Activated T-helper 1 cell treated with anti-CD3 and anti-CD28 coated beads, Interleukin-12 subunit alpha, Interleukin-12 subunit beta, Interleukin-2, Interleukin-4 antibody, amounts not matched to agents 30 ng/mL and 10 ng/mL and 1 ng/mL, durations not matched to agents 14 hours and 24 hours and 36 hours (primary cell): Measurements from ENCODE around the gene RGS4. TPM values are rescaled to one million over a fixed set of nuclear protein-coding genes. Genes with fewer than 3 reads are reported as not detected.

Experiments
- DNase-seq: peaks from one replicate; pipeline ENCODE4 v3.0.0; 2021; ENCODE audit warnings: low spot score
- H3K27ac Mint-ChIP-seq: one replicate; pipeline ENCODE4 v1.8.0; 2021; ENCODE audit warnings: mild to moderate bottlenecking, mixed read lengths
- H3K27me3 Mint-ChIP-seq: one replicate; pipeline ENCODE4 v1.8.0; 2022; ENCODE audit warnings: mild to moderate bottlenecking, moderate library complexity, mixed read lengths; ENCODE audit not compliant: insufficient read depth
- H3K36me3 Mint-ChIP-seq: one replicate; pipeline ENCODE4 v1.8.0; 2021; ENCODE audit warnings: low read depth, mixed read lengths
- H3K4me1 Mint-ChIP-seq: one replicate; pipeline ENCODE4 v1.8.0; 2021; ENCODE audit warnings: low read depth, mixed read lengths
- H3K4me3 Mint-ChIP-seq: one replicate; pipeline ENCODE4 v1.8.0; 2021; ENCODE audit warnings: mild to moderate bottlenecking, moderate library complexity, mixed read lengths
- H3K9me3 Mint-ChIP-seq: one replicate; pipeline ENCODE4 v1.8.0; 2021; ENCODE audit warnings: mixed read lengths
- intact Hi-C: fragments of 100-400 bp; cut with micrococcal nuclease; formaldehyde crosslinking; loops from one replicate; pipeline ENCODE4 v1.15.1; 2024
- total RNA-seq: library from RNA; stranded (reverse); gene quantifications from 2 replicates; pipeline ENCODE4 v1.2.3, GENCODE V29; 2022

RGS4 gene
- total RNA-seq, 1 donor from 2014 or later: not detected

DNA sequence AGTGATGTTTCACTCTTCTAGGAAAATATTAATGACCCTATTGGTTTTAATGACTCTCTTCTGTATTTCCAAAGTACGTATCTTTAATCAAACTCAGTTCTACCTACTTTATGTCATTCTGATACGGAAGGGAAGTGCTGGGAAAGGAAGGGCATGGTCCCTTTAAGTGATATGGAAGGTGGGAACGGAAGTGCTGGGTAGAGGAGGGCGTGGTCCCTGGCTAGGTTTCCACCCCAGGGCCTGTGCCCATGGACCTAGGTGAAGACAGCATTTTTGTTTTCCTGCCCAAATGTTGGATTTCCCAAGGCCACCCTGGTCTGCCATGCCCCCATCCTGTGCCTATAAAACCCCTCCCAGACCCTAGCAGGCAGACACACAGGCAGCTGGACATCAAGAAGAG is 24.0 kb downstream of the RGS4 start:
- Mint-ChIP-seq H3K36me3 (no peaks in the 10 kb centered on the region), H3K4me3 (no peak overlapping the region)

DNA sequence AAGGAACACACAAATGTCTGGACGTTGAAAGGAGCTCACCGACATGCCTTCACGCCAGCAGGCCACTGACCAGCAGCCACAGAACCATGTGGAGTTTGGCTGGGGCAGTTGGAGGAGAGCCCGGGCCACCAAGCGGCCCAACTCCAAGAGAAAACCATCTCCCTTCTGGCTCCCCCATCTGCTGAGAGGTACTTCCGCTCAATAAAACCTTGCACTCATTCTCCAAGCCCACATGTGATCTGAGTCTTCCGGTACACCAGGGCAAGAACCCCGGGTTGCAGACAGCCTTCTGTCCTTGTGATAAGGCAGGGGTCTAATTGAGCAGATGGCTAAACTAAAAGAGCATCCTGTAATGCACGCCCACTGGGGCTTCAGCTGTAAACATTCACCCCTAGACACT is 24.4 kb downstream of the RGS4 start:
- no peak for DNase-seq
- Mint-ChIP-seq H3K27ac (no peak overlapping the region), H3K9me3 (no peaks in the 10 kb centered on the region), H3K4me1 (no peaks in the 10 kb centered on the region), H3K4me3 (no peak overlapping the region), H3K36me3 (no peaks in the 10 kb centered on the region), H3K27me3 (no peaks in the 10 kb centered on the region)
- intact Hi-C loops: no loop called here

More for the DNA sequence above, 24.0 kb downstream of the RGS4 start:
- intact Hi-C loops: no loop called here
- Mint-ChIP-seq H3K27me3 (no peaks in the 10 kb centered on the region), H3K4me1 (no peaks in the 10 kb centered on the region), H3K9me3 (no peaks in the 10 kb centered on the region), H3K27ac (no peak overlapping the region)
- DNase-seq: no peak

DNA sequence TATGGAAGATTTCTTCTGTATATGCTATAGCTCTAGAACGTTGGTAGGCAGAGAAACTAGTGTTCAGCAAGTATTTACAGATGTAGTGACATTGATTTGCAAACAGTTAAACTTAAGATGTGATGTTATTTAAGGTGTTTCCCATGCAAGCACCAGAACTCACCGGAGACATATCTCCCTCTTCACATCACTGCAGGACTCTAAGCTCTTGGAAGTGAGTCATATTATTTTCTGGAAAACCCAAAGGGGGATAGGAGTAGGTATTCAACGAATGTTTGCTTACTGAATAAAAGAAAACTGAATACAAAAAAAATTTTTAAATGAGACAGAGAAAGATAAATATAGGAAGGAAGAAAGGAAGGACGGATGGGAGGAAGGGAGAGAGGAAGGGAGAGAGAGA is 25.0 kb downstream of the RGS4 start:
- no peaks in the 10 kb centered on the region for H3K27me3 Mint-ChIP-seq
- H3K9me3 Mint-ChIP-seq: no peaks in the 10 kb centered on the region
- DNase-seq: no peak
- no peaks in the 10 kb centered on the region for H3K4me1 Mint-ChIP-seq
- intact Hi-C loops: no loop called here
- no peak overlapping the region for H3K4me3 Mint-ChIP-seq
- H3K36me3 Mint-ChIP-seq: no peaks in the 10 kb centered on the region
- no peak overlapping the region for H3K27ac Mint-ChIP-seq

DNA sequence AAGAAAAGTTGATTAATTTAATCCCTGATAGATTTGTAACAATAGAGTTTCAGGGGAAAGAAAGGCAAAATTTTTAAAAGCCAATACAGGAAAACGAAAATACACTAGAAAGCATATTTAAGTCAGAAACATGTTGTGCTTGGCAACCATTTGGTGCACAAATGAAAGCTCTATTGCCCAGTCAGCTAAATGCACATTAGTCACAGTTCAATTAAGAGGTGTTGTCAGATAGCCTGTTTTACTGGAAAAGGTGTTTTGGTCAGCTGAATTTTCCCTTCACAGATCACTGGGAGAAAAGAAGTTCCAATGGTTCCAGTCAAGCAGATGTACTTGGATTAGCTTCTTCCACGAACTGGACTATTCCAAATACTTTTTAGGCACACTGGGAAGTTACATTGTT is 25.4 kb downstream of the RGS4 start:
- intact Hi-C loops: no loop called here
- no peak for DNase-seq
- Mint-ChIP-seq H3K9me3 (no peaks in the 10 kb centered on the region), H3K36me3 (no peaks in the 10 kb centered on the region), H3K27me3 (no peaks in the 10 kb centered on the region), H3K4me3 (no peak overlapping the region), H3K27ac (no peak overlapping the region), H3K4me1 (no peaks in the 10 kb centered on the region)

- Mint-ChIP-seq H3K4me1 (no peaks in the 10 kb centered on the region), H3K36me3 (no peaks in the 10 kb centered on the region), H3K4me3 (no peak overlapping the region), H3K27ac (no peak overlapping the region), H3K27me3 (no peaks in the 10 kb centered on the region), H3K9me3 (no peaks in the 10 kb centered on the region)
- no peak for DNase-seq
- intact Hi-C loops: no loop called here
These were observed 26.1 kb downstream of the RGS4 start for GRCh38 chr1:163095213-163095612.

DNA sequence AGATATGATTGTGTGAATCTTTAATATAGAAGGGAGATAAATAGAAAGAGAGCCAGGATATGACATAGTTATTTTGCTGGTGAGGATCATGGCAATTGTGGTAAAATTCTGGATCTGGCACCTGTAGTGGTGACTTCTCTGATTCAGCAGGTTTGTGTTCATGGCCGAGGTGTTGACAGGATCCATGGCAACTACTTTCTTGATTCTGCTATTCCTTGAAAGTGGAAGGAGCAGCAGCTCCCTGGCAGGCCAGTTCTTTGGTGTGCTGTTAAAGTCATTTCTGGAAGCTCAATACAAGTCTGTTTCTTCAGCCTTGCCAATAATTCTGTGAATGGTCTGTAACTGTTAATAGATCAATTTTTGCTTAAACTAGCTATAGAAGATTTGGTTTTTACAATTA is 33.4 kb downstream of the RGS4 start:
- H3K36me3 Mint-ChIP-seq: no peaks in the 10 kb centered on the region
- no peaks in the 10 kb centered on the region for H3K4me1 Mint-ChIP-seq
- no peaks in the 10 kb centered on the region for H3K9me3 Mint-ChIP-seq
- H3K27ac Mint-ChIP-seq: no peak overlapping the region
- no peak for DNase-seq
- H3K4me3 Mint-ChIP-seq: no peak overlapping the region
- intact Hi-C loops: no loop called here
- no peaks in the 10 kb centered on the region for H3K27me3 Mint-ChIP-seq

DNA sequence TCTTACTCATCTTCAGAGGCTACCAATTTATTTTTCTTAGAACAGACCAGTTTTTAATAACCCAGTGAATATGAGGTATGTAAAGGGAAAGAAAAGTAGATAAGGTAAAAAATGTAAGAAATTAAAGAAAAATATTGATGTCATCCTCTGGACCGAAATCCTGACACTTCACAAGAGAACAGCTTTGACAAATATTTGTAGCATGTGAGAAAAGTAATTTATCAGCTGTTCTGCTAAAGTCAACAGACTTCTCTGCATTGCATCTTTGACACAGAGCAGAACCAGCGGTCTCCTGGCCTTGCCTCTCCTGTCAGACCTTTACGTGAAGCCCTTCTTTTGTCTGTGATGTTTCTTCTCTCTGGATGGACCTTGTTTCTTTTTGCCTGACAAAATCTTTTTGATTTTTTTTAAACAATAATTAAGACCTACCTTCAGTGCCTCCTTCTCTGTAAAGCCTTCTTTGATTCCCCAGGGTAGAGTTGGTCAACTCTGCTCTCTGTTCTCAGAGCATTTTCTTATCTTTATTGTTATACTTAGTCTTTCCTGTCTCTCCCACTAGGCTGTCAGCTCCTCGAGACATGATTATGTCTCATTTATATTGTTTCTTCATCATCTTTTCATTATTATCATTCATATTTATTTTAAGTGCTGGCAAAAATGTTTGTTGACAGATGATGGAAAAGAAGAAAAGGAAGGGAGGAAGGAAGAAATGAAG is 35.4 kb downstream of the RGS4 start:
- no peaks in the 10 kb centered on the region for H3K4me1 Mint-ChIP-seq
- no peak overlapping the region for H3K4me3 Mint-ChIP-seq
- H3K9me3 Mint-ChIP-seq: no peaks in the 10 kb centered on the region
- no peak for DNase-seq
- H3K36me3 Mint-ChIP-seq: no peaks in the 10 kb centered on the region
- intact Hi-C loops: no loop called here
- no peaks in the 10 kb centered on the region for H3K27me3 Mint-ChIP-seq
- no peak overlapping the region for H3K27ac Mint-ChIP-seq

DNA sequence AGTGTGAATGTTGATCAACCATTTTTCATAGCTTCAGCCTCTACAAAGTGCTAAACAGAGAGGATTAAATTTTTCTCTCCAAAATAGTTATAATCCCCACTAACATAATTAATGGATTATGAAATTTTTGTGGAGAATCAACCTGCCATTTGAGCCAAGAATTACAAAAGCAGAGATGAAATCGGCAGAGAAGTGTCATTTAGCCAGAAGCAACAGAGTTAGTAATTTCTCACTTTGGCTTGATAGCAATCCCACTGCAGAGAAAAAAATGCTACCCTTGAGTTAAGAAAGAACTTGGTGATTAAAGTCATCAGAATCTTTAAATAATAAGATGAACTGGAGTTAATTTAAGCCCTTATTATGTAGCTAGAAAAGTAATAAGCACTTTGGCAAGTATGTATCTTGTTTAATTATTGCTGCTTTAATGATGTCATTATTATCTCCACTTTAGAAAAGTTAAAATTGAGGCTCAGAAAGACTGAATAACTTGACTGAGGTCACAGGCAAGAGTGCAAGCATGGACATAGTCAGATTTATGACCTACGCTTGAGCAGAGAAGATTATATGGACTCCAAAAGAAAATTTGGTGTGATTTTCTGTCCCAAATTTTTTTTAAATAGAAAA is 37.3 kb downstream of the RGS4 start:
- DNase-seq: no peak
- H3K4me1 Mint-ChIP-seq: no peaks in the 10 kb centered on the region
- no peak overlapping the region for H3K4me3 Mint-ChIP-seq

DNA sequence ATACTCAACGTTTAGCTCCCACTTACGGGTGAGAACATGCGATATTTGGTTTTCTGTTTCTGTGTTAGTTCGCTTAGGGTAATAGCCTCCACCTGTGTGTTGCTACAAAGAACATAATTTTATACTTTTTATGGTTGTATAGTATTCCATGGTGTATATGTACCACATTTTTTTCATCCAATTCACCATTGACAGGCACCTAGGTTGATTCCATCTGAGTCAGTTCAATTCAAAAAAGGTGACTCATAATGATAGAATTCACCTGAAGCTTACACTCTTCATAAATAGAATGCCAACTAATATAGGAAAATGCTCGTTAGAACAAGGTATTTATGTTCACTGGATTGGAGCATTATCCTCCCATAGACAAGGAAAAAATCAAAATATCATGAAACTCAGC is 38.5 kb downstream of the RGS4 start:
- no peaks in the 10 kb centered on the region for H3K36me3 Mint-ChIP-seq
- no peak overlapping the region for H3K4me3 Mint-ChIP-seq
- no peaks in the 10 kb centered on the region for H3K9me3 Mint-ChIP-seq
- no peak for DNase-seq
- intact Hi-C loops: no loop called here
- no peak overlapping the region for H3K27ac Mint-ChIP-seq
- H3K4me1 Mint-ChIP-seq: no peaks in the 10 kb centered on the region
- no peaks in the 10 kb centered on the region for H3K27me3 Mint-ChIP-seq

More for the DNA sequence above, 37.3 kb downstream of the RGS4 start:
- intact Hi-C loops: no loop called here
- Mint-ChIP-seq H3K9me3 (no peaks in the 10 kb centered on the region), H3K27me3 (no peaks in the 10 kb centered on the region), H3K36me3 (no peaks in the 10 kb centered on the region), H3K27ac (no peak overlapping the region)

- H3K36me3 Mint-ChIP-seq: no peaks in the 10 kb centered on the region
- intact Hi-C loops: no loop called here
- H3K9me3 Mint-ChIP-seq: no peaks in the 10 kb centered on the region
- no peaks in the 10 kb centered on the region for H3K27me3 Mint-ChIP-seq
- no peak overlapping the region for H3K27ac Mint-ChIP-seq
- DNase-seq: no peak
- H3K4me3 Mint-ChIP-seq: no peak overlapping the region
- no peaks in the 10 kb centered on the region for H3K4me1 Mint-ChIP-seq
These were observed 46.7 kb downstream of the RGS4 start for GRCh38 chr1:163115887-163116286.

- Mint-ChIP-seq H3K4me3 (no peak overlapping the region), H3K36me3 (no peaks in the 10 kb centered on the region), H3K27me3 (peaks cover 8% of the 10 kb centered on the region), H3K9me3 (no peaks in the 10 kb centered on the region), H3K27ac (no peak overlapping the region), H3K4me1 (no peaks in the 10 kb centered on the region)
- no peak for DNase-seq
- intact Hi-C loops: no loop called here
These were observed 50.5 kb downstream of the RGS4 start for GRCh38 chr1:163119707-163120106.

GRCh38 chr1:163120372-163120771 is 51.2 kb downstream of the RGS4 start:
- no peaks in the 10 kb centered on the region for H3K9me3 Mint-ChIP-seq
- H3K4me1 Mint-ChIP-seq: no peaks in the 10 kb centered on the region
- no peak overlapping the region for H3K4me3 Mint-ChIP-seq
- H3K27me3 Mint-ChIP-seq: peaks cover 8% of the 10 kb centered on the region
- no peak for DNase-seq
- no peaks in the 10 kb centered on the region for H3K36me3 Mint-ChIP-seq
- intact Hi-C loops: no loop called here
- no peak overlapping the region for H3K27ac Mint-ChIP-seq

GRCh38 chr1:163124812-163125211 is 55.7 kb downstream of the RGS4 start:
- Mint-ChIP-seq H3K27me3 (peaks cover 10% of the 10 kb centered on the region), H3K27ac (no peak overlapping the region), H3K36me3 (no peaks in the 10 kb centered on the region), H3K9me3 (no peaks in the 10 kb centered on the region), H3K4me1 (no peaks in the 10 kb centered on the region), H3K4me3 (no peak overlapping the region)
- no peak for DNase-seq
- intact Hi-C loops: no loop called here
